Measurements from ENCODE around the gene RALGPS1. TPM values are rescaled to one million over a fixed set of nuclear protein-coding genes. Genes with fewer than 3 reads are reported as not detected.

RALGPS1 gene
- total RNA-seq, 1 experiment from 2014 or later, result 18.6 TPM

GRCh38 chr9:126875756-126876510 is 38.6 kb upstream of the RALGPS1 start:
- Mint-ChIP-seq H3K4me1 (no peaks in the 10 kb centered on the region), H3K27me3 (ENCODE audit: low read depth) (no peaks in the 10 kb centered on the region; the same call in 1 of the 2 replicates), H3K9me3 (peaks cover 9% of the 10 kb centered on the region in 2 experiments), H3K4me3 (no peak overlapping the region), H3K27ac (no peak overlapping the region; a peak in 1 of 7 replicates), H3K36me3 (ENCODE audit: insufficient read depth in 1 of 3, low read depth in 3 of 3) (peaks cover 17 to 21% (median 20%) of the 10 kb centered on the region in 3 experiments)
- no peak overlapping the region for H2BK12ac ChIP-seq (ENCODE audit: insufficient read length, low read depth, low read length)
- no peak overlapping the region for H3K14ac ChIP-seq (ENCODE audit: insufficient read depth, low read length)
- no peaks in the 10 kb centered on the region for H3K23me2 ChIP-seq (ENCODE audit: insufficient read length, low read depth, low read length, poor library complexity, severe bottlenecking)
- H2BK120ac ChIP-seq (ENCODE audit: low read depth, low read length, poor library complexity, severe bottlenecking), result no peak overlapping the region
- no peaks in the 10 kb centered on the region for H3K9me3 ChIP-seq (ENCODE audit: control insufficient read depth, low read depth, low read length)
- H3K27ac ChIP-seq (ENCODE audit: insufficient read length, low read depth, low read length), result no peak overlapping the region
- no peaks in the 10 kb centered on the region for H3K27me3 ChIP-seq (ENCODE audit: insufficient read depth, low read length)
- no peak overlapping the region for H3K23ac ChIP-seq (ENCODE audit: insufficient read length, low read depth, low read length)
- H2BK20ac ChIP-seq (ENCODE audit: low read depth, low read length, poor library complexity, severe bottlenecking), result no peak overlapping the region
- H2AFZ ChIP-seq (ENCODE audit: low read length), result no peak overlapping the region
- WGBS (ENCODE audit: extremely low coverage, insufficient read length, low lambda C conversion rate), result no CpG with 5 or more reads among the region's 4 CpGs
- H3K9ac ChIP-seq (ENCODE audit: extremely low read depth, insufficient read length, low read length), result no peak overlapping the region
- H3T11ph ChIP-seq (ENCODE audit: low read length), result no peak overlapping the region
- H3K18ac ChIP-seq (ENCODE audit: insufficient read length, low read depth, low read length), result no peak overlapping the region
- no peak overlapping the region for H3K56ac ChIP-seq (ENCODE audit: insufficient read length, low read depth, low read length)
- DNase-seq, result no peak
- H4K8ac ChIP-seq (replicated peaks; ENCODE audit: insufficient read length, low read depth, low read length), result no peak overlapping the region
- no peak overlapping the region for H2AK5ac ChIP-seq (ENCODE audit: insufficient read length, low read length)
- H3K4me1 ChIP-seq (ENCODE audit: insufficient read depth, low read length), result no peaks in the 10 kb centered on the region
- no peak overlapping the region for H3K4ac ChIP-seq (ENCODE audit: low read depth, low read length)
- no peak overlapping the region for H4K5ac ChIP-seq (ENCODE audit: insufficient read length, low read depth, low read length)
- no peak overlapping the region for H2BK5ac ChIP-seq (ENCODE audit: insufficient read length, low read length)
- no peaks in the 10 kb centered on the region for H4K20me1 ChIP-seq (ENCODE audit: control insufficient read depth, insufficient read depth, insufficient read length)
- no peak overlapping the region for H3K4me2 ChIP-seq (ENCODE audit: insufficient read depth, insufficient read length, low read length)
- H2BK15ac ChIP-seq (ENCODE audit: low read depth, low read length), result no peak overlapping the region
- no peak overlapping the region for H4K91ac ChIP-seq (ENCODE audit: insufficient read length, low read depth, low read length)
- TF ChIP-seq CTCF (conservative IDR thresholded peaks at IDR 0.05), result no peak
- H3K79me1 ChIP-seq (ENCODE audit: insufficient read depth, low read depth, low read length, poor library complexity, severe bottlenecking), result peaks cover 6% of the 10 kb centered on the region
- H3K79me2 ChIP-seq (ENCODE audit: insufficient read depth, low read length), result no peaks in the 10 kb centered on the region

All from H9 (cell line).